ENCODE data around the gene KLHL11. TPM values are rescaled to one million over a fixed set of nuclear protein-coding genes. Genes with fewer than 3 reads are reported as not detected.
A peak's percentile ranks its signal among the peaks of the same experiment; 100 is the strongest.
"Not testable (repeated sequence)": the region's sequence is repeated elsewhere in the genome, so short reads cannot be mapped to it uniquely, and the experiment has no call there.

Gene KLHL11
- total RNA-seq, 2 donors from 2014 or later, result 15.1 to 16.2 TPM

DNA sequence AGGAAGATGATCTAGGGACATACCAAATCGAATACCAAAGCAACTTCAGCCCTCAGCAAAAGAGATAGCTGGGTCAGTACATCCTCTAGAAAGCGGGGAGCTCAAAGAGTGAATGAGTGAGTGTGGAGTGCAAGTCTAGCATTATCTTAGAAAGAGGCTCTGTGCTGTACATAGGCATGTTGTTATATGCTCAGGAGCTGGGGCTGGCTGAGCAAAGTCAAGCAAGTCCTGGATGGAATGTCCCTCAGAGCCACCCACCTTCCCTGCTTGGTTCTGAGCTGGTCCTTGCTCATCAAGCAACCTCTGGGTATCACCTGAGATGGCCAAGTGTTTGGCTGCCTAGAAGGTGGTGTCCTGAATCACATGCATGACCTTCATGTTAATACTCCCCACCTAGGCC, 4.9 kb upstream of the KLHL11 start:
- Mint-ChIP-seq H3K4me3 (no peak overlapping the region), H3K4me1 (peaks cover 10% of the 10 kb centered on the region), H3K27ac (peak overlapping the region; percentile 77), H3K36me3 (ENCODE audit: low read depth) (peaks cover 85% of the 10 kb centered on the region), H3K9me3 (no peaks in the 10 kb centered on the region), H3K27me3 (no peaks in the 10 kb centered on the region)
- no peak for ATAC-seq (replicated peaks)

DNA sequence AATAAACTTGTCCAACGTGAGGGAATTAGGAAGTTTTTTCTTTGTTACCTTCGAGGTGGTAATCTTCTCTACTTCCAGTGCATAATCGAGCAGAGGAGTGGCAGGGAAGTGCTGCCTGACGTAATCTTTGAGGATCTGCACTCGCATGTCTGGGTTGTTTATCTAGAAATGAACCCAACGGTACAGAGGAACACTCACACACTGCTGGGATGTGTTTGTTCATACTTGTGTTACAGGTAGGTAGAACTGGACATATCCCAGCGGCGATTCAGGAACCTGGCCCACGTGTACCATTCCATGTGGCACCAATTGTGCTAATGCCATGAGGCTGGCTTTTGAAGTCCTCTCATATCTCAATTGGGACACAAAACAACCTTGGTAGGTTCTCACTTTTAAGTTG, 4.2 kb upstream of the KLHL11 start:
- Mint-ChIP-seq H3K9me3 (no peaks in the 10 kb centered on the region), H3K27me3 (no peaks in the 10 kb centered on the region), H3K4me3 (peak overlapping the region; percentile 38), H3K4me1 (peaks cover 10% of the 10 kb centered on the region), H3K36me3 (ENCODE audit: low read depth) (peaks cover 79% of the 10 kb centered on the region), H3K27ac (peak overlapping the region; percentile 77)
- ATAC-seq (replicated peaks), result no peak

DNA sequence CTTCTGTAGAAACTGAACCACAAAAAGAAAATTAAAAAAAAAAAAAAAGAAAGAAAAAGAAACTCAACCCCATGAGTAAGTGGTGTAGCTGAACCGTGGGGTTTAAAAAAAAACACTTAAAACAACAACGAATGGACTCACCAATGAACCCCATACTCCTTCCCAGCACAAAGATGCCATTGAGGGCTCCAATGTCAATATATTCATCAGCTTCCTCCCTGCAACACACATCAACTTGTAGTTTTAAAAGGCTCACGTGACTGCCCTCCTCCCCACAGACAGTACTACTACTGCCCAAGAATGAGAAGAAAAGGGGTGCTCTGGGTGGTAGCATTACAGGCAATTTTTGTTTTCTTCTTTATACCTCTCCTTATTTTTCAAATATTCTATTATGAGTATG, 3.3 kb upstream of the KLHL11 start:
- no peak for ATAC-seq (replicated peaks)
- H3K4me1 Mint-ChIP-seq, result peaks cover 10% of the 10 kb centered on the region
- H3K4me3 Mint-ChIP-seq, result peak overlapping the region; percentile 38
- peaks cover 72% of the 10 kb centered on the region for H3K36me3 Mint-ChIP-seq (ENCODE audit: low read depth)
- H3K27me3 Mint-ChIP-seq, result no peaks in the 10 kb centered on the region
- peak overlapping the region; percentile 77 for H3K27ac Mint-ChIP-seq
- no peaks in the 10 kb centered on the region for H3K9me3 Mint-ChIP-seq

DNA sequence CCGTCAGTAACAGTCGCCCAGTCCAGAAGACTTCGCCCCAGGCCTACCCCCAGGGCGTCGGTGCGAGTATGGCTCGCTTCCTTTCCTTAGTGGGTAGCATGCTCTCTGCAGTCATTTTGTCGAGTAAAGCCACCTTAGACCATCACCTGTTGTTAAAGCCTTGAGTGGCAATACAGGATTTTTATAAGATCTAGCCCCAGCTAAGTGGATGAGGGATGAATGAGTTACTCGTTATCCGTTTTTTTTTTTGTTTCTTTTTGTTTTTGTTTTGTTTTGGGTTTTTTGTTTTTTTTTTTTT, 322 bp upstream of the KLHL11 start:
- Mint-ChIP-seq H3K27ac (peak overlapping the region; percentile 52), H3K4me1 (peaks cover 18% of the 10 kb centered on the region), H3K4me3 (no peak overlapping the region), H3K36me3 (ENCODE audit: low read depth) (peaks cover 48% of the 10 kb centered on the region), H3K9me3 (no peaks in the 10 kb centered on the region), H3K27me3 (no peaks in the 10 kb centered on the region)
- peak; percentile 1 for ATAC-seq (replicated peaks)

DNA sequence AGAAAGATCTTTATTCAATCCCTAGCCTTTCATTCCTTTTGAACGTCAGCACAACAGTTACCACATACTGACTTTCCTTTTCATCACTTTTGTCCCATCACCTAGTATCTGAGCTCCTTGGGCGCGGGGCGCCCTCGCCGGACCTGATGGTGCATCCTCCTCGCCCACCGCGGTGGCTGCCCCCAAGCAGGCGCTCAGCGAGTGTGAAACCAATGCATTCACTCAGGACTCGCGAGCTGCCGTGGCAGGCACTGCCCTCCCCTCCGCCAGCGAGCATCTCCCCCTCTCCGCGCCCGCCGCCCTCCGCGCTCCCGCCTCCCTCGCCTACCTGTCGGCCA, 756 bp downstream of the KLHL11 start:
- no peak overlapping the region for H3K27ac Mint-ChIP-seq
- H3K9me3 Mint-ChIP-seq, result no peaks in the 10 kb centered on the region
- H3K36me3 Mint-ChIP-seq (ENCODE audit: low read depth), result peaks cover 37% of the 10 kb centered on the region
- ATAC-seq (replicated peaks), result no peak
- no peak overlapping the region for H3K4me3 Mint-ChIP-seq
- no peaks in the 10 kb centered on the region for H3K27me3 Mint-ChIP-seq
- H3K4me1 Mint-ChIP-seq, result peaks cover 19% of the 10 kb centered on the region

DNA sequence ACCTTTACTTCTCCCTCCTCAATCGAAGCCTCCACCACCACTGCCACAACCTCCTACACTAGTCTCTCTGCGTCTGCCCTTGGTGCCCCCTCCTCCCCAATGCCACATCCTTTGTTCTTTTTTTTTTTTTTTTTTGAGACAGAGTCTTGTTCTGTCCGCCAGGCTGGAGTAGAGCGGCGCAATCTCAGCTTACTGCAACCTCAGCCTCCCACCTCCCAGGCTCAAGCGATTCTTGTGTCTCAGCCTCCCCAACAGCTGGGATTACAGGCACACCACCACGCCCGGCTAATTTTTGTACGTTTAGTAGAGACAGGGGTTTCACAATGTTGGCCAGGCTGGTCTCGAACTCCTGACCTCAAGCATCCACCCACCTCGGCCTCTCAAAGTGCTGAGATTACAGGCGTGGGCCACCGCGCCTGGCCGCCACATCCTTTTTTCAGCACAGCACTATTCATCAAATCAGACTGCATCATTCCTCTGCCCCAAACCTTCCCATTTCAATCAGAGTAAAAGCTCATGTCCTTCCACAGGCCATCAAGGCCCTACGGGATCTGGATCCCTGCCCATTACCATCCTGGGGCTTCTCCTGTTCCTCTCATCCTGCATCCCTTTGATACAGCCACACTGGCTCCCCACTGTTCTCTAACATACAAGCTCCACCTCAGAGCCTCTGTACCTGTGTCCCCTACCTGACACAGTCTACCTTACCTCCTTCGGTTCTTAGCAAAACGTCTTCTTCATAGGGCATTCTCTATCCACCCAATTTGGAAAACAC, 2.0 kb downstream of the KLHL11 start:
- Mint-ChIP-seq H3K36me3 (ENCODE audit: low read depth) (peaks cover 25% of the 10 kb centered on the region), H3K9me3 (no peaks in the 10 kb centered on the region), H3K4me1 (peaks cover 13% of the 10 kb centered on the region), H3K27me3 (no peaks in the 10 kb centered on the region), H3K27ac (no peak overlapping the region), H3K4me3 (no peak overlapping the region)
- peak; percentile 13 for ATAC-seq (replicated peaks)

DNA sequence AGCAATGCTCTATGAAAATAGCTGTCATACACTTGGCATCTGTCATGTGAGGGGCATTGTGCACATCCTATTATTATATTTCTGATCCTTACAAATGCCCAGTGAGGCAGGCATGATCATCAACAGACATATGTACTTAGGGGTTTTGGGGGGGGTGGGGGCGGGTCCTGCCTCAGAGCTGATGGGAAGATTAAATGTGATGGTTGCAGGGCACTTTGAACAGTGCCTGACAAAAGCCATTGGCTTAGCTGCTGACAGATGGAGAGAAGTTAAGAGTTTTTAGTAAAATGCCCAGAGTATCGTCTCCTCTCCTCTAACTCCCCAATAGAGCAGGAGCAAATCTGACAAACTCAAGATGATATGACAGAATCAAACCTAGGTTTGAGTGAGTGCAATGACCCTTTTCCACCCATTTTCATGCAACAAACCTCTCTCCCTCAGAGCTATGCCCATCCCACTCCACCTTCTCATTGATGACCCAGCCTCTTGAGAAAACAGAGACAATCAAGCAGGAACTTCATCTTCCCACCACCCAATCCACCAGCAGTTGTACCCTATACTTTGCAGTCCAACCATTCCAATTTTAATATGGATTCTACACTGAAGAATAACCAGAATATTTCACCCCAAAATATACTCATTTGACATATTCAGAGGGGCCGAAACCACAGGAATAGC, 4.8 kb downstream of the KLHL11 start:
- Mint-ChIP-seq H3K4me3 (no peak overlapping the region), H3K27ac (peak overlapping the region; percentile 28), H3K4me1 (peaks cover 13% of the 10 kb centered on the region), H3K27me3 (no peaks in the 10 kb centered on the region), H3K36me3 (ENCODE audit: low read depth) (peaks cover 15% of the 10 kb centered on the region), H3K9me3 (no peaks in the 10 kb centered on the region)
- no peak for ATAC-seq (replicated peaks)

DNA sequence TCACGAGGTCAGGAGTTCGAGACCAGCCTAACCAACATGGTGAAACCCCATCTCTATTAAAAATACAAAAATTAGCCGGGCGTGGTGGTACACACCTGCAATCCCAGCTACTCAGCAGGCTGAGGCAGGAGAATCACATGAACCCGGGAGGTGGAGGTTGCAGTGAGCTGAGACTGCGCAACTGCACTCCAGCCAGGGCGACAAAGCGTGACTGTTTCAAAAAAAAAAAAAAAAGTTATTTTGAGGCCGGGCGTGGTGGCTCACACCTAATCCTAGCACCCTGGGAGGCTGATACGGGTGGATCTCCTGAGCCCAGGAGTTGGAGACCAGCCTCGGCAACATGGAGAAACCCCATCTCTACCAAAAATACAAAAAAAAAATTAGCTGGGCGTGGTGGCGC, 13.8 kb downstream of the KLHL11 start:
- H3K36me3 Mint-ChIP-seq (ENCODE audit: low read depth), result peaks cover 82% of the 10 kb centered on the region
- not testable (repeated sequence) for ATAC-seq (replicated peaks); H3K27ac Mint-ChIP-seq; H3K4me1 Mint-ChIP-seq; H3K27me3 Mint-ChIP-seq; H3K4me3 Mint-ChIP-seq; H3K9me3 Mint-ChIP-seq

DNA sequence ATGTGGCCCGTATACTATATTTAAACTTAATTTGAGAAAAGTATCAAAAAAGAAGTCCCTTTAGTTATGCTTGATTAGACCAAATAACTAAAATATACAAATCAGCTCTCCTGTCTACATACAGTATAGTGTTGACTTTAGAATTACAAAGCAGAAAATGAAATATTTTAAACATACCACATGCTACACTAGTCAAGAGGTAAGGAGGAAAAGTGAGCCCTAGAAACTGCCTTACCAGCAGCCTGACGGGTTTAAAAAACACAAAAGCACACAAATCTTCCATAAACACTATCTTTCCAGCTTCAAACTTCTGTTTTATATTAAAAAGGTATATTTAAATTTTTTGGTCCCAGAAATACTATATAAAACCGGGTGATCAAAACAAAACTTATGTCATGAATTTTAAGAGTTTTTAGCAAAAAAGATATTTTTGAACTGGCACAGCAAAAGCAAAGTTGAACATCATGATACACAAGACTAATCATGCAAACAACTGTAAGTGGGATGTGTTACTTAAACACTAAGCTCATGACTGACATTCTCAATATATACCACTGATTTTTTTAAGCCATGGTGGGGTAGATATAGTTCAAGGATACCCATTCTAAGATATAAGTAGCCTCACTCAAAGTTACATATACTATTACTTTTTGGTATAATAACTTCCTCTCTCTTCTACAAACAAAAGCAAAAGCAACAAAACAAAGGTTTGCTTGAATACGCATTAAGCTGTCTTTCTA, 15.8 kb downstream of the KLHL11 start:
- H3K9me3 Mint-ChIP-seq, result no peaks in the 10 kb centered on the region
- peaks cover 68% of the 10 kb centered on the region for H3K36me3 Mint-ChIP-seq (ENCODE audit: low read depth)
- peaks cover 5% of the 10 kb centered on the region for H3K4me1 Mint-ChIP-seq
- no peaks in the 10 kb centered on the region for H3K27me3 Mint-ChIP-seq
- H3K4me3 Mint-ChIP-seq, result no peak overlapping the region
- no peak for ATAC-seq (replicated peaks)
- no peak overlapping the region for H3K27ac Mint-ChIP-seq

DNA sequence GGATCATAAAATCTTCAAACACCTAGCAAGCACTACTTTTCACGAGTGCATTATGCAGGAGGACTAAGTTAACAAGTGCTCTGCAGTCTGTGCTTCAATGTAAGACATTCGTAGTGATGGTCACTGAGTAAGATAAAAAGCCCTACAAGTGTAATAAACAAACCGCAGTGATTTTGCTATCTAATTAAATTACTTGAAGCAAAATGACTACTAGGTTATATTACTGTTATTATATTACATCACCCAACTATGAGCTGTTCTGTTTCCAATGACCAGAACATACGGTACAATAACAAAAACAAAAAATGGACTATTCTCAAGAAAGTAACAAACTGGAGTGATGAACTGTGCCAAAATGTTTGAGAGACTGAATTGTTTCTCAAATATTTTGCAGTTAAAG, 16.4 kb downstream of the KLHL11 start:
- Mint-ChIP-seq H3K27me3 (no peaks in the 10 kb centered on the region), H3K27ac (no peak overlapping the region), H3K4me3 (no peak overlapping the region), H3K4me1 (peaks cover 5% of the 10 kb centered on the region), H3K36me3 (ENCODE audit: low read depth) (peaks cover 61% of the 10 kb centered on the region), H3K9me3 (no peaks in the 10 kb centered on the region)
- no peak for ATAC-seq (replicated peaks)

DNA sequence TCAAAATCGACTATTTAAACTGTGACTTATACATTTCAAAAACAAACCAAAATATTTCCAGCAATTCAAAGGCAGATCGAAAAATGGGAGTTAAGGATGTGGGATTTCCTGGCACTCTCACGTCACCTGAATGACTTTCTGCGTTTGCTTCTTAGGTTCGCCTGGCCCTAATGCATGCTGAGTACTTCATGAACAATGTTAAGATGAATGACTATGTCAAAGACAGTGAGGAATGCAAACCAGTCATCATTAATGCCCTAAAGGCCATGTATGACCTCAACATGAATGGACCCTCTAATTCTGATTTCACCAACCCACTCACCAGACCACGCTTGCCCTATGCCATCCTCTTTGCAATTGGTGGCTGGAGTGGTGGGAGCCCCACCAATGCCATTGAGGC, 20.3 kb downstream of the KLHL11 start:
- no peak overlapping the region for H3K27ac Mint-ChIP-seq
- H3K4me3 Mint-ChIP-seq, result no peak overlapping the region
- H3K9me3 Mint-ChIP-seq, result no peaks in the 10 kb centered on the region
- peaks cover 26% of the 10 kb centered on the region for H3K36me3 Mint-ChIP-seq (ENCODE audit: low read depth)
- no peak for ATAC-seq (replicated peaks)
- peaks cover 5% of the 10 kb centered on the region for H3K4me1 Mint-ChIP-seq
- no peaks in the 10 kb centered on the region for H3K27me3 Mint-ChIP-seq

DNA sequence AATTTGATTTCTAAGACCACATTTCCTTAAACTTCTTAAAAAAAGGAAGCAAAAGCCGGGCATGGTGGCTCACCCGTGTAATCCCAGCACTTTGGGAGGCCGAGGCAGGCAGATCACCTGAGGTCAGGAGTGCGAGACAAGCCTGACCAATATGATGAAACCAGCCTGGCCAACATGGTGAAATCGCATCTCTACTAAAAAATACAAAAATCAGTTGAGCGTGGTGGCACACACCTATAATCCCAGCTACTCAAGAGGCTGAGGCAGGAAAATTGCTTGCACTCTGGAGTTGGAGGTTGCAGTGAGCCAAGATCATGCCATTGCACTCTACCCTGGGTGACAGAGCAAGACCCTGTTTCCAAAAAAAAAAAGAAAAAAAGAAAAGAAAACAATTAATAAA, 24.4 kb downstream of the KLHL11 start:
- not testable (repeated sequence) for H3K4me3 Mint-ChIP-seq; H3K9me3 Mint-ChIP-seq; H3K36me3 Mint-ChIP-seq (ENCODE audit: low read depth); ATAC-seq (replicated peaks); H3K4me1 Mint-ChIP-seq; H3K27me3 Mint-ChIP-seq; H3K27ac Mint-ChIP-seq

DNA sequence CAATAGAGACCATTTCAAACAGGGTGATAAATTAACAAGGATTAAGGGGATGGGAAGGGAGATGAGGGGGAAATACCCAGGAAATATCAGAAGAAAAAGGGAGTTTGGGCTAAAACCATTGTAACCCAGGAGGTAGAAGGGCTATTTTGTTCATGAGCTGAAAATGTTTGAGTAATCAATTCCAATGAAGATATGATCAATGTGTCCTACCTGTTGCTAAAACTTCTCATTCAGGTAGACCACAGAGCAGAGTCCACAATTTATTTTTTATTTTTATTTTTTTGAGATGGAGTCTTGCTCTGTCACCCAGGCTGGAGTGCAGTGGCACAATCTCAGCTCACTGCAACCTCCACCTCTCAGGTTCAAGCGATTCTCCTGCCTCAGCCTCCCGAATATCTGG, 25.8 kb downstream of the KLHL11 start:
- H3K36me3 Mint-ChIP-seq (ENCODE audit: low read depth); H3K27ac Mint-ChIP-seq; ATAC-seq (replicated peaks); H3K9me3 Mint-ChIP-seq; H3K4me3 Mint-ChIP-seq; H3K4me1 Mint-ChIP-seq; H3K27me3 Mint-ChIP-seq: not testable (repeated sequence)

DNA sequence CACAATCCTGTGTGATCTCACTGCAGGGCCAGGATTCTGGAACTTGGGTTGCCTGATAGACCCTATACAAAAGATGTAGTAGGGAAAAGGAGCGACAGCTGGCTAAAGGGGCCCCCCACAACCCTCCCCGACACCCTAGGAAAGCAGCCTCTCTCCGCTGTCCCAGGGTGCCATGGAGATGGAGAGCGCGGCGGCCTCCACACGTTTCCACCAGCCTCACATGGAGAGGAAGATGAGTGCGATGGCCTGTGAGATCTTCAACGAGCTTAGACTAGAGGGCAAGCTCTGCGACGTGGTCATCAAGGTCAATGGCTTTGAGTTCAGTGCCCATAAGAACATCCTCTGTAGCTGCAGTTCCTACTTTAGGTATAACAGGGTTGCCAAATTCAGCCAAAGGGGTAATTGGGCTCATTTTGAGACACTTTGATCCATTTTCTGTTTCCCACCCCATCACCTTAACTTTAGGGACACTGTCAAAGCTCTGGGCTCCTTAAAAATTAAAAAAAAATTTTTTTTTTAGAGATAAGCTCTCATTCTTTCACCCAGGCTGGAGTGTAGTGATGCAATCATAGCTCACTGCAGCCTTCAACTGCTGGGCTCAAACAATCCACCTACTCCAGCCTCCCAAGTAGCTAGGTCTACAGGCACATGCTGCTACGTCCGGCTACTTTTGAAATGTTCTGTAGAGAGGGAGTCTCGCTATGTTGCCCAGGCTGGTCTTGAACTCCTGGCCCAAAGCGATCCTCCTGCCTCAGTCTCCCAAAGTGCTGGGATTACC, 27.3 kb downstream of the KLHL11 start, which contains the start of gene KLHL10:
Gene KLHL10, plus strand, starts transcription at position 65 of the 778 bp plus-strand sequence. Its CDS starts 108 bp downstream, at position 173.
- no peaks in the 10 kb centered on the region for H3K27me3 Mint-ChIP-seq
- peaks cover 15% of the 10 kb centered on the region for H3K36me3 Mint-ChIP-seq (ENCODE audit: low read depth)
- ATAC-seq (replicated peaks), result no peak
- H3K27ac Mint-ChIP-seq, result peak within 1 kb of the TSS; percentile 52
- peaks cover 6% of the 10 kb centered on the region for H3K4me1 Mint-ChIP-seq
- no peaks in the 10 kb centered on the region for H3K9me3 Mint-ChIP-seq
- H3K4me3 Mint-ChIP-seq, result peak within 1 kb of the TSS; percentile 81

All from activated T-helper 17 cell treated with anti-CD3 and anti-CD28 coated beads, Interleukin-2, amount 50 U/mL, for 72 hours (primary cell).